IPS-15b (cell line): ENCODE data around the gene STAT5A.
"Not testable (repeated sequence)": the region's sequence is repeated elsewhere in the genome, so short reads cannot be mapped to it uniquely, and the experiment has no call there.

ENCODE experiments used
- H3K27me3 ChIP-seq: one replicate; pipeline ENCODE4 v1.6.1; 2013; ENCODE audit warnings: low read length; ENCODE audit not compliant: control insufficient read depth, insufficient read depth
- H3K36me3 ChIP-seq: one replicate; pipeline ENCODE4 v1.6.1; 2013; ENCODE audit warnings: low read length; ENCODE audit not compliant: control insufficient read depth, insufficient read depth
- H3K4me1 ChIP-seq: one replicate; pipeline ENCODE4 v1.6.1; 2013; ENCODE audit warnings: mild to moderate bottlenecking, low read length; ENCODE audit not compliant: control insufficient read depth, insufficient read depth
- H3K4me3 ChIP-seq: one replicate; pipeline ENCODE4 v1.5.1; 2013; ENCODE audit warnings: low read depth, low read length
- H3K9ac ChIP-seq: one replicate; pipeline ENCODE4 v1.6.1; 2013; ENCODE audit warnings: low read depth, mild to moderate bottlenecking, low read length
- H3K9me3 ChIP-seq: one replicate; pipeline ENCODE4 v1.6.1; 2013; ENCODE audit warnings: mild to moderate bottlenecking, low read length; ENCODE audit not compliant: control insufficient read depth, insufficient read depth

The STAT5A gene

DNA sequence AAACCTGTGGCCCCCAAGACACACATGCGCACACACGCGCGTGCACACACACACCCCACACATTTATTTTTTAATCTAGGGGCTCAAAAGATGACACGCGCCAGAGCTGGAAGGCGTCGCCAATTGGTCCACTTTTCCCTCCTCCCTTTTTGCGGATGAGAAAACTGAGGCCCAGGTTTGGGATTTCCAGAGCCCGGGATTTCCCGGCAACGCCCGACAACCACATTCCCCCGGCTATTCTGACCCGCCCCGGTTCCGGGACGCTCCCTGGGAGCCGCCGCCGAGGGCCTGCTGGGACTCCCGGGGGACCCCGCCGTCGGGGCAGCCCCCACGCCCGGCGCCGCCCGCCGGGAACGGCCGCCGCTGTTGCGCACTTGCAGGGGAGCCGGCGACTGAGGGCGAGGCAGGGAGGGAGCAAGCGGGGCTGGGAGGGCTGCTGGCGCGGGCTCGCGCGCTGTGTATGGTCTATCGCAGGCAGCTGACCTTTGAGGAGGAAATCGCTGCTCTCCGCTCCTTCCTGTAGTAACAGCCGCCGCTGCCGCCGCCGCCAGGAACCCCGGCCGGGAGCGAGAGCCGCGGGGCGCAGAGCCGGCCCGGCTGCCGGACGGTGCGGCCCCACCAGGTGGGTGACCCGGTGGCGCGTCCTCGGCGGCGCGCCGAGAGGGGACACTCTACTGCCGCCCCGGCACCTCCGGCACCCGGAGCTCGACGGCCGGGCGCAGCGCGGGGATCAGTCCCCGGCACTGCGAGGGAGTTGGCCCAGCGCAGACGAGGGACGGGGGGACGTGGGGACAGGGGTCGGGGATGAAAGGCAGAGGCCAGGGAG is at the start of gene STAT5A:
Gene STAT5A (plus strand): TSS at position 522 of the 826 bp plus-strand sequence. CDS start 914 bp downstream, outside the sequence.
- peaks cover 3% of the 10 kb centered on the region for H3K4me1 ChIP-seq
- H3K4me3 ChIP-seq = peak within 1 kb of the TSS; percentile 43
- no peaks in the 10 kb centered on the region for H3K9me3 ChIP-seq
- no peaks in the 10 kb centered on the region for H3K36me3 ChIP-seq
- H3K27me3 ChIP-seq = peaks cover 24% of the 10 kb centered on the region
- H3K9ac ChIP-seq = peak within 1 kb of the TSS; percentile 47

DNA sequence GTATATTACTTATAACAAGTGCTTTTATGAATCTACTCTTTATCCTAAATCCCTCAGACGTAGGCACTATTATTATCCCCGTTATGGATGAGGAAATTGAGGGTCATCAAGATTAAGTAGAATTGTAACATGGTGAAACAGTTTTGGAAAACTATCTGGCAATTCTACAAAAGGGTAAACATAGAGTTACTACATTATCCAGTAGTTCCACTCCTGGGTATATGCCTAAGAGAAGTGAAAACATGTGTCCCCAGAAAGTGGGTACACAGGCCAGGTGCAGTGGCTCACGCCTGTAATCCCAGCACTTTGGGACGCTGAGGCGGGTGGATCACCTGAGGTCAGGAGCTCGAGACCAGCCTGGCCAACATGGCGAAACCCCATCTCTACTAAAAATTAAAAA is 48.7 kb upstream of the STAT5A start:
- H3K27me3 ChIP-seq, H3K4me1 ChIP-seq, H3K36me3 ChIP-seq, H3K9ac ChIP-seq, H3K4me3 ChIP-seq, H3K9me3 ChIP-seq: not testable (repeated sequence)

DNA sequence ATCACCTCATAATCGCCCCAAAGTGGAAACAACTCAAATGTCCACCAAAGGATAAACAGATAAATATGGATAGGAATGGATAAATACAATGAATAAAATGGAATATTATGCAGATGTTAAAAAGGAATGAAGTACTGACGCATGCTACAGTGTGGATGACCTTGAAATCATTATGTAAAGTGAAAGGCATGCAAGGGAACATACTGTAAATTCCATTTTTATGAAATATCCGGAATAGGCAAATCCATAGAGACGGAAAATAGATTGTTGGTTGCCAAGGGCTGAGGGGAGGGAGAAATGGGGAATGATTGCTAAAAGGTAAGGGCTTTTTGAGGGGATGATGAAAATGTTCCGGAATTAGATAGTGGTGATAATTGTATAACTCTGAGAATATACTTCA is 48.1 kb upstream of the STAT5A start:
- Histone ChIP-seq H3K4me3 (no peak overlapping the region), H3K36me3 (no peaks in the 10 kb centered on the region), H3K4me1 (peaks cover 4% of the 10 kb centered on the region), H3K9ac (no peak overlapping the region), H3K9me3 (no peaks in the 10 kb centered on the region), H3K27me3 (no peaks in the 10 kb centered on the region)

DNA sequence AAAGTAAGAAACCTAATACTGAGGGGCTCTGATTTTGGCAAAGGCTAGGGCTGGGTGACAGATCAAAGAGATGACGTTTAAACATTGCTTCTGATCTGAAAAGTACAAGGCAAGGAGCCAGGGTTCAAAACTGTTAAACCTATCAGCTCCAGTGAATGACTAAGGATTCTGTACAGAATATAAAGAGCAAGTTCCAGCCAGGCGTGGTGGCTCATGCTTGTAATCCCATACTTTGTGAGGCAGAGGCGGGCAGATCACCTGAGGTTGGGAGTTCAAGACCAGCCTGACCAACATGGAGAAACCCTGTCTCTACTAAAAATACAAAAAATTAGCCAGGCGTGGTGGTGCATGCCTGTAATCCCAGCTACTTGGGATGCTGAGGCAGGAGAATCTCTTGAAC is 47.4 kb upstream of the STAT5A start:
- H3K4me3 ChIP-seq, H3K9ac ChIP-seq, H3K36me3 ChIP-seq, H3K9me3 ChIP-seq, H3K27me3 ChIP-seq, H3K4me1 ChIP-seq: not testable (repeated sequence)

DNA sequence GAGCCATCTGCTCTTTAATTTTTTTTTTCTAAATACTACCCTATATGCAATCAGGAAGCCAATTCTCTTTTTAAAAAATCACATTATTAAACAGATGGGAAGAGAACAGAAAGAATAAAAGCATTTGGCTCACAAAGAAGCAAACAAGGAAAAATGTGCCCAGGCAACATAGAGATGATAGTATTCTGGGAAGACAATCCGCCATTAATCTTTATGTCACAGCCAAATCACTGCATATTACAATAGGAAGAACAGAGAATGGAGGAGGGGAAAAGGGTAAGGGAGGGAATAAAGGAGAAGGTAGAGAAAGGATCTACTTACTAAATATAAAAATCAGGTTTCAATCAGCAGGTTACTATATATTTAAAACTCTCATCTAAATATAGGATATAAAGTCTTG is 46.4 kb upstream of the STAT5A start:
- no peaks in the 10 kb centered on the region for H3K36me3 ChIP-seq
- H3K4me1 ChIP-seq = peaks cover 4% of the 10 kb centered on the region
- no peak overlapping the region for H3K9ac ChIP-seq
- H3K27me3 ChIP-seq = no peaks in the 10 kb centered on the region
- no peak overlapping the region for H3K4me3 ChIP-seq
- H3K9me3 ChIP-seq = no peaks in the 10 kb centered on the region

DNA sequence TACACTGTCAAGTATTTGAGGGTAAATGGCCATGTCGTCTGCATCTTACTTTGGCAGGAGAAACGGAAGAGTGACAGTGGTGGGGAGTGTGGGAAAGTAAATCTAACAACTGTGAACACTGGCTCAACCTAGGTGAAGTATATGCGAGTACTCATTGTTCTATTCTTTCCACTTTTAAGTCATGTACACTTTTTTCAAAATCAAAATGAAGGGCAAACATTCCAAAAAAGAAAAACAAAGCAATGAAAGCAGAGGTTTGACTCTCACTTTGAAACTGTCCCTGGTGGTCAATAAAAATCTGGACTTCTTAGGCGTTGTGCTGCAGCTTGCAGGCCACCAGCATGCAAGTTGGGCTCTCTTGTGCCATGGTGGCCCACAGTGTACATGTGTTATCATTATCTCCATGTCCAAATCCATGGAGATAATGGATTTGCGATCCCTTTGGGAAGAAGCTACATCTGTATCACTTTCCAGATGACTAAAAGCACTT is 44.8 kb upstream of the STAT5A start:
- H3K4me3 ChIP-seq = no peak overlapping the region
- H3K4me1 ChIP-seq = peaks cover 4% of the 10 kb centered on the region
- H3K36me3 ChIP-seq = no peaks in the 10 kb centered on the region
- H3K9ac ChIP-seq = no peak overlapping the region
- no peaks in the 10 kb centered on the region for H3K9me3 ChIP-seq
- H3K27me3 ChIP-seq = no peaks in the 10 kb centered on the region

DNA sequence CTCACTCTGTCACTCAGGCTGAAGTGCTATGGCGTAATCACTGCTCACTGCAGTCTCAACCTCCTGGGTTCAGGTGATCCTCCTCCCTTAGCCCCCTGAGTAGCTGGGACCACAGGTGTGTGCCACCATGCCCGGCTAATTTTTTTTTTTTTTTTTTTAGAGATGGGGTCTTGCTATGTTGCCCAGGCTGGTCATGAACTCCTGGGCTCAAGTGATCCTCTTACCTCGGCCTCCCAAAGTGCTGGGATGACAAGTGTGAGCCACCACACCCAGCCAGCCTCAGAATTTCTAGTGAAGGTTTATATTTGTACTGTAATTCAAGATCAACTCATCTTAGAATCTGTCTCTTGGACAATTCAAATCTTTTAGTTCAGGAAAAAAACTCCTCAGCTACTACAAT is 44.2 kb upstream of the STAT5A start:
- not testable (repeated sequence) for H3K9ac ChIP-seq, H3K36me3 ChIP-seq, H3K4me1 ChIP-seq, H3K9me3 ChIP-seq, H3K27me3 ChIP-seq, H3K4me3 ChIP-seq

DNA sequence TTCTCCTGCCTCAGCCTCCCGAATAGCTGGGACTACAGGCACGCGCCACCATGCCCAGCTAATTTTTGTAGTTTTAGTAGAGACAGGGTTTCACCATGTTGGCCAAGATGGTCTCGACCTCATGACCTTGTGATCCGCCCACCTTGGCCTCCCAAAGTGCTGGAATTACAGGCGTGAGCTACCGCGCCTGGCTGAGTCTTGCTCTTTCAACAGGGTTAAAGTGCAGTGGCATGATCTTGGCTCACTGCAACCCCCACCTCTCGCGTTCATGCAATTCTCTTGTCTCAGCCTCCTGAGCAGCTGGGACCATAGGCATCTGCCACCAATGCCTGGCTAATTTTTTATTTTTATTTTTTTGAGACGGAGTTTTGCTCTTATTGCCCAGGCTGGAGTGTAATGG is 43.1 kb upstream of the STAT5A start:
- H3K4me1 ChIP-seq, H3K36me3 ChIP-seq, H3K27me3 ChIP-seq, H3K9me3 ChIP-seq, H3K4me3 ChIP-seq, H3K9ac ChIP-seq: not testable (repeated sequence)

DNA sequence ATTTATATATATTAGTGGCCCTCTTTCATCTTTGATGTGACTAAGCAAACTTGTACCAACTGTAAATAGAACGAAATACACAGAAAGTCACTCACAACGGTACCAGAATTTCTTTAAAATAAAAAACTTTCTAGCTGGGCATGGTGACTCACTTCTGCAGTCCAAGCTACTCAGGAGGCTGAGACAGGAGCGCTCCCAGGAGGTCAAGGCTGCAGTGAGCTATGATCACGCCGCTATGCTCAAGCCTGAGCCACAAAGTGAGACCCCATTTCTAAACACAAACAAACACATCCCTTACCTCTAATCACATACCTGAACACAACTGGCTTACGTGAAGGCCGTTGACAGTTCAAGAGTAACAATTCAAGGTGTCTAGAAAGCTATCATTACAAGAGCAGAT is 41.8 kb upstream of the STAT5A start:
- peaks cover 8% of the 10 kb centered on the region for H3K4me1 ChIP-seq
- no peaks in the 10 kb centered on the region for H3K36me3 ChIP-seq
- no peak overlapping the region for H3K4me3 ChIP-seq
- H3K9me3 ChIP-seq = no peaks in the 10 kb centered on the region
- no peaks in the 10 kb centered on the region for H3K27me3 ChIP-seq
- H3K9ac ChIP-seq = no peak overlapping the region

DNA sequence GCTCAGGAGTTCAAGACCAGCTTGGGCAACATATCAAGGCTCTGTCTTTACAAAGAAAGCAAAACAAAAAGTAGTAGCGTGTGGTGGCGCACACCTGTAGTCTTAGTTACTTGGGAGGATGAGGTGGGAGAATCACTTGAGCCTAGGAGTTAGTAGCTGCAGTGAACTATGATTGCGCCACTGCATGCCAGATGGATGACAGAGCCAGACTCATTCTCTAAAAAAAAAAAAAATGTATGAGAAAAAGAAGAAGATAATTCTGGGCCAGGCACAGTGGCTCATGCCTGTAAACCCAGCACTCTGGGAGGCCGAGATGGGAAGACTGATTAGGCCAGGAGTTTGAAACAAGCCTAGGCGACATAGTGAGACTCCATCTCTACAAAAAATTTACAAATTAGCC is 40.6 kb upstream of the STAT5A start:
- H3K36me3 ChIP-seq = no peaks in the 10 kb centered on the region
- H3K4me3 ChIP-seq = no peak overlapping the region
- peaks cover 4% of the 10 kb centered on the region for H3K4me1 ChIP-seq

DNA sequence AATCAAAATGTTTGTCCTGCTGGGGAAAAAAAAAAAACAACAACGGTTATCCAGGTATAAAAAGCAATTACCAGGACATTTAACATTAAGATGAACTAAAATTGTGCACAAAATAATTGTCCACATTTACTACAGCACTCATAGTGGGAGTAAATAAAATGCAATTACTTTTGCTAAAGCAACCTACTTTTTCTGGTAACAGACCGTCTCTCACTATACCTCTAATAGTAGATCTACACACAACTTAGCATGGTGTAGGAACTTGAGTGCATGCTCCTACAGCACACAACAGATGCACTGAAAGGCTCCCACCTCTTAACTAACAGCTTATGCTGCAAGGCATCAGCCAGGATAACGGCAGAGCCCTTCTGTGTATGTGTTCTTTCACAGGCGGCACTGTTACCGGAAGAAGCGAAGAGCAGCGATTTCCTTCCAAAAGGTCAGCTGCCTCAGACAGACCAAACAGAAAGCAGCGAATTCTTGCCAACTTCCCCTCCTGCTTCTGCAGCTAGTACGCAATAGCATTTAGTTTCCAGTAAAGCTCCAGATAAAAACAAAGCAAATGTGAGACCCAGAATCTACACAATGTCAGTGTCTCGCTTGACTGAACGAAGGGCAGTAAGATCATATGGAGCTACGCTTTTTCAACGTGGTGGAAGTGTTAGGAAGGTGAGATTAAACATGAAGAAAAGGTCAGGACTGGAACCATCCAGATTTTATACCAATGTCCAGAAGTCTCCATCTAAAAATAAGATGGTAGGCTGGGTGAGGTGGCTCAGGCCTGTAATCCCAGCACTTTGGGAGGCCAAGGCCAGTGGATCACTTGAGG is 39.7 kb upstream of the STAT5A start:
- Histone ChIP-seq H3K4me3 (no peak overlapping the region), H3K27me3 (no peaks in the 10 kb centered on the region), H3K36me3 (no peaks in the 10 kb centered on the region), H3K4me1 (peaks cover 9% of the 10 kb centered on the region), H3K9ac (no peak overlapping the region), H3K9me3 (no peaks in the 10 kb centered on the region)

More for the DNA sequence above, 40.6 kb upstream of the STAT5A start:
- Histone ChIP-seq H3K9ac (no peak overlapping the region), H3K27me3 (no peaks in the 10 kb centered on the region), H3K9me3 (no peaks in the 10 kb centered on the region)
